Parathyroid adenoma (tissue), 2 donors: ENCODE results near the gene SCN8A.

Experiments
- H2AFZ ChIP-seq: fragments of 300-600 bp; sonication (generic); one replicate; pipeline ENCODE4 v1.7.0; 2017; ENCODE audit warnings: antibody characterized with exemption, mild to moderate bottlenecking
- H3K27ac ChIP-seq: fragments of 300-600 bp; sonication (generic); one replicate; pipeline ENCODE4 v1.7.0; 2017
- H3K27me3 ChIP-seq: fragments of 300-600 bp; sonication (generic); one replicate; pipeline ENCODE4 v1.7.0; 2017; ENCODE audit warnings: low read length; ENCODE audit not compliant: control insufficient read depth, insufficient read depth
- H3K36me3 ChIP-seq: fragments of 300-600 bp; sonication (generic); one replicate; pipeline ENCODE4 v1.7.0; 2017; ENCODE audit warnings: low read length; ENCODE audit not compliant: control insufficient read depth, insufficient read depth
- H3K4me1 ChIP-seq: fragments of 300-600 bp; sonication (generic); one replicate; pipeline ENCODE4 v1.7.0; 2017; ENCODE audit warnings: control low read depth
- H3K4me2 ChIP-seq: fragments of 300-600 bp; sonication (generic); one replicate; pipeline ENCODE4 v1.7.0; 2017; ENCODE audit warnings: low read length
- H3K4me3 ChIP-seq: fragments of 300-600 bp; sonication (generic); one replicate; pipeline ENCODE4 v1.7.0; 2017; ENCODE audit warnings: low read depth, low read length
- H3K79me2 ChIP-seq: fragments of 300-600 bp; sonication (generic); one replicate; pipeline ENCODE4 v1.7.0; 2017; ENCODE audit warnings: control low read depth
- H3K9ac ChIP-seq: fragments of 300-600 bp; sonication (generic); one replicate; pipeline ENCODE4 v1.7.0; 2017; ENCODE audit warnings: mild to moderate bottlenecking
- H3K9me3 ChIP-seq: fragments of 300-600 bp; sonication (generic); one replicate; pipeline ENCODE4 v1.7.0; 2017; ENCODE audit warnings: low read length; ENCODE audit not compliant: control insufficient read depth
- TF ChIP-seq, protein P1 (sequence below): fragments of 300-600 bp; sonication (generic); IDR thresholded peaks from one replicate; pipeline ENCODE4 v1.7.0; 2017; ENCODE audit warnings: antibody characterized with exemption, mild to moderate bottlenecking
- donor health status: primary hyperparathyroidism.

Gene SCN8A

GRCh38 chr12:51846911-51847642, 256.0 kb downstream of the SCN8A start:
- peak overlapping the region; percentile 85 for H3K27ac ChIP-seq
- H3K27me3 ChIP-seq: no peaks in the 10 kb centered on the region
- H3K36me3 ChIP-seq: no peaks in the 10 kb centered on the region
- H3K79me2 ChIP-seq: peaks cover 16% of the 10 kb centered on the region
- H3K9me3 ChIP-seq: no peaks in the 10 kb centered on the region
- peak overlapping the region; percentile 73 for H3K4me2 ChIP-seq
- H3K9ac ChIP-seq: peak overlapping the region; percentile 47
- peaks cover 25% of the 10 kb centered on the region for H3K4me1 ChIP-seq
- TF ChIP-seq, protein P1, sequence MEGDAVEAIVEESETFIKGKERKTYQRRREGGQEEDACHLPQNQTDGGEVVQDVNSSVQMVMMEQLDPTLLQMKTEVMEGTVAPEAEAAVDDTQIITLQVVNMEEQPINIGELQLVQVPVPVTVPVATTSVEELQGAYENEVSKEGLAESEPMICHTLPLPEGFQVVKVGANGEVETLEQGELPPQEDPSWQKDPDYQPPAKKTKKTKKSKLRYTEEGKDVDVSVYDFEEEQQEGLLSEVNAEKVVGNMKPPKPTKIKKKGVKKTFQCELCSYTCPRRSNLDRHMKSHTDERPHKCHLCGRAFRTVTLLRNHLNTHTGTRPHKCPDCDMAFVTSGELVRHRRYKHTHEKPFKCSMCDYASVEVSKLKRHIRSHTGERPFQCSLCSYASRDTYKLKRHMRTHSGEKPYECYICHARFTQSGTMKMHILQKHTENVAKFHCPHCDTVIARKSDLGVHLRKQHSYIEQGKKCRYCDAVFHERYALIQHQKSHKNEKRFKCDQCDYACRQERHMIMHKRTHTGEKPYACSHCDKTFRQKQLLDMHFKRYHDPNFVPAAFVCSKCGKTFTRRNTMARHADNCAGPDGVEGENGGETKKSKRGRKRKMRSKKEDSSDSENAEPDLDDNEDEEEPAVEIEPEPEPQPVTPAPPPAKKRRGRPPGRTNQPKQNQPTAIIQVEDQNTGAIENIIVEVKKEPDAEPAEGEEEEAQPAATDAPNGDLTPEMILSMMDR: peak; percentile 14
- peak overlapping the region; percentile 74 for H2AFZ ChIP-seq
- H3K4me3 ChIP-seq: peak overlapping the region; percentile 56

DNA sequence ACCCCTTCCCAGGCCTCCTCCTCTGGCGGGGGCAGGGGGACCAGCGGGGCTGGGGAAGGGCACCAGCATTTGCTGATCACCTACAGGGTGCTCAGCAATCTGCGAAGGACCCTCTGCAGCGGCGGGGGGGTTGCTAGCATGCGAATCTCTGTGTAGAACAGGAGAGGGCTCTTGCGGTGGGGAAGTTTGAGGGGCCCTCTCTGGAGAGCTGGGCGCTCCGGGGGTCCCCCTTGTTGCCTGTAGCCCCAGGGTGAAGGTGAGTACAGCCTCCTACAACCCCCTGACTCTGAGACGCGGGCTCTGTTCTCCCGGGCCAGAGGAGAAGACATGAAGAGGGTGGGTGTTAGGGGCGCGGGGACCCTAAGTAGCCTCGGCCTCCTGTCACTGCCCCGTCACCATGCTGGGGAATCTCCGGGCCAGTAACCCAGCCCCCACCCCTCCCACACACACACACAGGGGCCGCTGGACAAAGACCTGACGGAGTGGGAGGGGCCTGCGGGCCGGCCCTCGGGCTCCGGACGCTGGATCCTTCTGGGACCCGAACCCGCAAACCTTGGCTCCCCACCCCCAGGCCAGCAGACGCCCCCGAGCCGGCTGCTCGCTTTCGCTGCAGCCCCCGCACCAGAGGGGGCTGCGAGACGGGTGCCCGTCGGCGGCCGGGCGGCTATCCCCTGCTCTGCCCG, 256.8 kb downstream of the SCN8A start:
- Histone ChIP-seq H3K4me1 (peaks cover 25% of the 10 kb centered on the region), H3K27ac (peak overlapping the region; percentile 85), H3K9ac (peak overlapping the region; percentile 47), H3K9me3 (no peaks in the 10 kb centered on the region), H3K4me2 (peak overlapping the region; percentile 73), H3K27me3 (no peaks in the 10 kb centered on the region), H3K4me3 (peak overlapping the region; percentile 56), H2AFZ (peak overlapping the region; percentile 74), H3K36me3 (no peaks in the 10 kb centered on the region), H3K79me2 (peaks cover 12% of the 10 kb centered on the region)
- TF ChIP-seq, protein P1: no peak

- peak within 1 kb of the TSS; percentile 81 for H2AFZ ChIP-seq
- TF ChIP-seq, protein P1: no peak
- H3K4me2 ChIP-seq: peak within 1 kb of the TSS; percentile 73
- H3K36me3 ChIP-seq: no peaks in the 10 kb centered on the region
- peak within 1 kb of the TSS; percentile 91 for H3K27ac ChIP-seq
- H3K9ac ChIP-seq: peak within 1 kb of the TSS; percentile 47
- peaks cover 11% of the 10 kb centered on the region for H3K79me2 ChIP-seq
- H3K9me3 ChIP-seq: no peaks in the 10 kb centered on the region
- H3K4me1 ChIP-seq: peaks cover 25% of the 10 kb centered on the region
- H3K27me3 ChIP-seq: no peaks in the 10 kb centered on the region
- peak within 1 kb of the TSS; percentile 56 for H3K4me3 ChIP-seq
These were observed 257.3 kb downstream of the SCN8A start, which contains the start of gene FIGNL2 for GRCh38 chr12:51848326-51848727. Gene FIGNL2, minus strand, starts transcription at chr12:51848718. Its CDS starts 26,305 bp downstream, at chr12:51822413.

GRCh38 chr12:51848841-51849735, 258.1 kb downstream of the SCN8A start:
- H3K27me3 ChIP-seq: no peaks in the 10 kb centered on the region
- H2AFZ ChIP-seq: peak overlapping the region; percentile 81
- no peaks in the 10 kb centered on the region for H3K9me3 ChIP-seq
- H3K27ac ChIP-seq: peak overlapping the region; percentile 91
- H3K36me3 ChIP-seq: no peaks in the 10 kb centered on the region
- no peak overlapping the region for H3K9ac ChIP-seq
- TF ChIP-seq, protein P1: peak; percentile 67
- H3K4me1 ChIP-seq: peaks cover 27% of the 10 kb centered on the region
- H3K4me2 ChIP-seq: peak overlapping the region; percentile 63
- H3K79me2 ChIP-seq: peaks cover 13% of the 10 kb centered on the region
- peak overlapping the region; percentile 46 for H3K4me3 ChIP-seq
